GM12874 (cell line): ENCODE results near the gene CEP55.

ENCODE experiments used
- CTCF ChIP-seq: IDR thresholded peaks from 2 replicates; pipeline ENCODE4 v1.5.1; 2011; ENCODE audit warnings: low read depth, mild to moderate bottlenecking, control low read depth, low read length, moderate library complexity; ENCODE audit not compliant: insufficient read depth

The CEP55 gene

GRCh38 chr10:93513091-93513490 lies 16.7 kb downstream of the CEP55 start:
- TF ChIP-seq CTCF = no peak

GRCh38 chr10:93514521-93514920 lies 18.1 kb downstream of the CEP55 start:
- no peak for TF ChIP-seq CTCF

GRCh38 chr10:93515071-93516005 lies 18.9 kb downstream of the CEP55 start:
- no peak for TF ChIP-seq CTCF

GRCh38 chr10:93516006-93516380 lies 19.6 kb downstream of the CEP55 start:
- TF ChIP-seq CTCF = no peak

GRCh38 chr10:93518531-93518930 lies 22.1 kb downstream of the CEP55 start:
- TF ChIP-seq CTCF = no peak

GRCh38 chr10:93535293-93535692 lies 38.9 kb downstream of the CEP55 start:
- no peak for TF ChIP-seq CTCF

GRCh38 chr10:93541402-93542357 lies 45.3 kb downstream of the CEP55 start:
- TF ChIP-seq CTCF = peak; percentile 66
